DMS79 treated with DMSO at 0.1 percent for 48 hours (cell line): ENCODE results near the gene CCDC81.

Experiments used
- DNase-seq: peaks from one replicate; lab custom pipeline; 2025; lab: John Stamatoyannopoulos, UW

CCDC81 gene

GRCh38 chr11:86464509-86465221 lies 90.0 kb downstream of the CCDC81 start:
- DNase-seq = peak; percentile 54

GRCh38 chr11:86468169-86468568 lies 93.5 kb downstream of the CCDC81 start:
- no peak for DNase-seq

DNA sequence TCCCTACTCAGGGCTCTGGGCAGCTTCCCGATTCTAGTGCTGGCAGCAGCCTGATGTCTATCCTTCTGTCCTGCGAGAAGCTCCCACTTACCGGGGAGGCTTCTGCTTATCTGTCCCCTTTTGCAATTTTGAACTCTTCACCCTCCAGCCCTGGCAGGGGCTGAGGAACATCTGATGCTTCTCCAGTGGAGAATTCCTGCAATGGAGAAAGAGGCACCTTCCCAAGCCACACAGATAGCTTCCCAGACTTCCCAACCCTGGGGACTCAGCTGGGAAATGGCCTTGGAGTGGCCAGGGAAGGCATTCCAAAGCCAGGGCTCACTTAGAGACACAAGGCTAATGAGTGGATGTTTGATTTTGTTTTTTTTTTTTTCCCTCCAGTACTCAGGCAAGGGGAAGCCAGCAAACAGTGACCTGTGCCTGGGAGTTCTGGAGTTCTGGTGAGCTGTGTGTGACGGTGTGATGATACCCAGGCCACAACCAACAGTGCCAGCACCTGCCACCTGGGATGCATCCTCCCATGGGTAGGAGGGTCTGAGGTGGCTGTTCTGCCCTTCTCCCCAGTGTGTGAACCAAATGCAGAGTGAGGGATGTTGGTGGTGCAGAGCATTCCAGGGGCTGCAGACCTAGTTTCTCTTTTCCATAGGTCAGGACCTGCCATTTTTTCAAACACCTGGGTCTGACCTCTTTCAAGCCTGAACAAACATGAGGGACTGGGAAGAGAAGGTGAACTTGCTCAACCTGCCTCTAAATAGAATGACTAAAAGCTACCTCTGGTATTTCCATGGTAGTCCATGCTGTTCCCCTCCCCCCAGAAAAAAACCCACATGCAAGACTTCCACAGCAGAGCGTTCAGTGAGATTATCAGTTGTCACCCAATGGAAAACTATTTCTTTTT lies 95.1 kb downstream of the CCDC81 start:
- no peak for DNase-seq
